AG09309 (cell line): ENCODE data around the gene GRHL1.

Experiments used
- DNase-seq: peaks from one replicate; pipeline ENCODE4 v3.0.0-alpha.2; 2010; ENCODE audit warnings: low read depth
- H3K4me3 ChIP-seq: 2 replicates; pipeline ENCODE4 v1.5.1; 2011; ENCODE audit warnings: mild to moderate bottlenecking, low read depth, low read length, moderate library complexity; ENCODE audit not compliant: control insufficient read depth
- CTCF ChIP-seq: IDR thresholded peaks from 2 replicates; pipeline ENCODE4 v1.5.1; 2011; ENCODE audit warnings: mild to moderate bottlenecking, low read depth, low read length, inconsistent platforms; ENCODE audit not compliant: insufficient read depth, control insufficient read depth; ENCODE audit errors: missing control alignments

GRHL1 gene

DNA sequence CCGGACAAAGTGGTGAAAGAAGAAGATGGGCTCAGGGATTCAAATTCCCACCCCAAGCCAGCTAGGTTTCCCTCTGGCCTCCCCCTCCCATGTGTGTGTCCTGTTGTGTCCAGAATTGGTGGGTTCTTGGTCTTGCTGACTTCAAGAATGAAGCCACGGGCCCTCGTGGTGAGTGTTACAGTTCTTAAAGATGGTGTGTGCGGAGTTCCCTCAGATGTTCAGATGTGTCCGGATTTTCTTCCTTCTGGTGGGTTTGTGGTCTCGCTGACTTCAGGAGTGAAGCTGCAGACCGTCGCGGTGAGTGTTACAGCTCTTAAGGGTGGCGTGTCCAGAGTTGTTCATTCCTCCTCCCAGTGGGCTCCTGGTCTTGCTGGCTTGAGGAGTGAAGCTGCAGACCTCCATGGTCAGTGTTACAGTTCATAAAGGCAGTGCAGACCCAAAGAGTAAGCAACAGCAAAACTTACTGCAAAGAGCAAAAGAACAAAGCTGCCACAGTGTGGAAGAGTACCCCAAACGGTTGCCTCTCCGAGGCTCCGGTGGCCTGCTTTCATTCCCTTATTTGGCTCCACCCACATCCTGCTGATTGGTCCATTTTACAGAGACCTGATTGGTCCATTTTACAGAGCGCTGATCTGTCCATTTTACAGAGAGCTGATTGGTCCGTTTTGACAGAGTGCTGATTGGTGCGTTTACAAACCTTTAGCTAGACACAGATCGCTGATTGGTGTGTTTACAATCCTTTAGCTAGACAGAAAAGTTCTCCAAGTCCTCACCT, 54.2 kb downstream of the GRHL1 start:
- TF ChIP-seq CTCF, result no peak
- H3K4me3 ChIP-seq, result no peak overlapping the region
- DNase-seq, result no peak

- DNase-seq, result no peak
- TF ChIP-seq CTCF, result no peak
- no peak overlapping the region for H3K4me3 ChIP-seq
Observed at GRCh38 chr2:10006236-10007161, 55.0 kb downstream of the GRHL1 start.

- H3K4me3 ChIP-seq, result no peak overlapping the region
- DNase-seq, result no peak
- TF ChIP-seq CTCF, result no peak
Observed at GRCh38 chr2:10007435-10007834, 55.9 kb downstream of the GRHL1 start.

DNA sequence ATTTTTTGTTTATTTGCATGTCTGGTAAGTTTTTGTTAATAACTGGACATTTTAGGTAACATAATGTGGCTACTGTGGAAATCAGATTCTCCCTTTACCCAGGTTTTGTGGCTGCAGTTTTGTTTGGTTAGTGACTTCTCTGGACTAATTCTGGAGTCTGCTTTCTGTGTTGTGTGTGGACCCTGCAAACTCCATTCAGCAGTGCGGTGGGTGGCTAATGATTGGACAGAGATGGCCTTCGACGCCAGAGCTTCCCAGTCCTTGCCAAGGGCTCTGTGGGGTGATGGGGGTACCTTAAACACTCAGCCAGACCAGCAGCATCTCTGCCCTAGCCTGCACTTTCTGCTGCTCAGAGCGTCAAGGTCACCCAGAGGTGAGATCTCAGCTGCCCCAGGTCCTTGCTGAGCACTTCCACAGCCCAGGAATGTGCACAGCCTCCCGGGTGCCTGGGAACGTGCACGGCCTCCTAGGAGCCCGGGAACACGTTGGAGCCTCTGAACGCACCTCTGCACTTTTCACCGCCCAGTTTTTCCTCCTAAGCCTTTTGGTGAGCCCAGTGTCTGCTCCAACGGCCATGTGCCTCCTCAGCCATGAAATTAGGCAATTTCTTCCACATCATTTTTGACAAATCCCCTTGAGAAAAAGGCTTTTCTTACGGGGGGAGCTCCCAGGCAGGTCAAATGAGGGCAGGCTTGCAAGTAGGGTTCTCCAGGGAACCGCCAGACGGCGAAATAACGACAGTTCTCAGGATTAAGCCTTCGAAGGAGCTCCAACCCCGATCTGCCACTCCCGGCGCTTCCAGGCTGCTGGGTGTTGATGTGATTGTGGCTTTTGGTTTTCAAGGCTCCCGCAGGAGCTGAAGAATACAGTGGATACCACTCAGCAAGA, 56.7 kb downstream of the GRHL1 start:
- H3K4me3 ChIP-seq, result no peak overlapping the region
- TF ChIP-seq CTCF, result no peak
- no peak for DNase-seq

- no peak overlapping the region for H3K4me3 ChIP-seq
- no peak for TF ChIP-seq CTCF
- DNase-seq, result no peak
Observed at GRCh38 chr2:10008809-10009176, 57.3 kb downstream of the GRHL1 start.

DNA sequence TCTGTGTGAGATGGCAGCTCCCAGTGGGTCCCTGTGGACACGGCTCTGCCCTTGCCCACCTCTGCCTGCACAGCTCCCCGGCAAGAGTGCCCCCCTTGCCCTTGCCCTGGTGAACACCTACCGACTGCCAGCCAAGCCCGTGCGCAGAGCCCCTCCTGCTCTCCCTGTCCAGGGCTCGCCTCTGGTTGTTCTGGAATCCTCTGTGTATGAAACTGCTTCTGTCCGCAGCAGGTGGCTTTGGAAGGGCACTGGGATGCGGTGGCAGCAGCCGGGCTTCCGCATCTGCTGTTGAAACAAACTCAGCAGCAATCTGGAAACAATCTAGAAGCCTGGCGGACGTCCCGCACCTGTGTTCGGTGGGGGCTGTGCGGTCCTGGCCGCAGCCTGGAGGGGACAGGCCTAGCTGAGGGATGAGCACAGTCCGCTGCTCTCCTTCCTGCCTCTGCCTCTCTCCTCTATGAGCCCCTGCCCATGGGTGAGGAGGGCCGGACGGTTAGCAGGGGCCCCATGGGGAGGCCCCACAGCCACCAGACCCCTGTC, 57.8 kb downstream of the GRHL1 start:
- DNase-seq, result no peak
- no peak for TF ChIP-seq CTCF
- H3K4me3 ChIP-seq, result no peak overlapping the region
